Measurements from ENCODE around the gene LEUTX.

DNA sequence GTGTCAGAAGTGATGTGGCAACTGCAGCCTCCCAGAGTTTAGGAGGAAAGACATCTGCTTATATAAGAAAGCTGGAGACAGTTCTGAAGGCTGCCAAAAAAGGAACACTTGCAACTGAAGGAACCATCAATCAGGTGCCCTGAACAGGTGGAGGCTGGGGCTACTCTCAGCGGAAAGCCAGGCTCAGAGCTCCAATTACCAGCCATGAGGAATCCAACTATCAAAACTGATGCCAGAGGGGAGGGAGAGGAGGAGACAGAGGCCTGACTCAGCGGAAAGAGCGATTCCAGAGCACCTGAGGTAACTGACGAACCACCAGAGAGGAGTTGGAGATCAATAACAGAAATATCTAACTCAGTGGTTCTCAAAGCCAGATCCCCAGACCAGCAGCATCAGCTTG lies 24.3 kb downstream of the LEUTX start:
- TF ChIP-seq CTCF (IDR thresholded peaks at IDR 0.05) (no peak), POLR2A (IDR thresholded peaks at IDR 0.05) (no peak)

Data from ovary (tissue), 3 donors.